ENCODE measurements around the gene WDR35. TPM values are rescaled to one million over a fixed set of nuclear protein-coding genes. Genes with fewer than 3 reads are reported as not detected.

WDR35 gene
- total RNA-seq, 1 donor = 13.0 TPM

DNA sequence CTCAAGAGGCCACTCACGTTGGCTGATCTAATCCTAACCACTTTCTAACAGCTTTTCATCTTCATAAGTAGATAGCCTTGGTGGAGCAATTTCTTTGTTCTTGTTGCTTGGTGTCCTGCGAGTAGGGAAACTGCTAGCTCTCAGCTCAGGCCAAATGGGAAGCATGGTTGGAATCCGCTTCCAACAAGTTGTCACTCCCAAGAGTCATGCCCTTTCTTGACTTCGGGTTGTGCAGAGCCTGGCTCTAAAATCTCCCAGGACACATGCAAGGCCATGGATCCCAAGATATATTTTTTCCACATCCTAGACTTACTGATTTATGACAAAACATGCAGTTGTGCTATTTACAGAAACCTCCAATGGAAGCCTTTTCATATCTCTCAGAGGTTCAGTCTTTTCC, 29.8 kb upstream of the WDR35 start:
- TF ChIP-seq, protein P1, sequence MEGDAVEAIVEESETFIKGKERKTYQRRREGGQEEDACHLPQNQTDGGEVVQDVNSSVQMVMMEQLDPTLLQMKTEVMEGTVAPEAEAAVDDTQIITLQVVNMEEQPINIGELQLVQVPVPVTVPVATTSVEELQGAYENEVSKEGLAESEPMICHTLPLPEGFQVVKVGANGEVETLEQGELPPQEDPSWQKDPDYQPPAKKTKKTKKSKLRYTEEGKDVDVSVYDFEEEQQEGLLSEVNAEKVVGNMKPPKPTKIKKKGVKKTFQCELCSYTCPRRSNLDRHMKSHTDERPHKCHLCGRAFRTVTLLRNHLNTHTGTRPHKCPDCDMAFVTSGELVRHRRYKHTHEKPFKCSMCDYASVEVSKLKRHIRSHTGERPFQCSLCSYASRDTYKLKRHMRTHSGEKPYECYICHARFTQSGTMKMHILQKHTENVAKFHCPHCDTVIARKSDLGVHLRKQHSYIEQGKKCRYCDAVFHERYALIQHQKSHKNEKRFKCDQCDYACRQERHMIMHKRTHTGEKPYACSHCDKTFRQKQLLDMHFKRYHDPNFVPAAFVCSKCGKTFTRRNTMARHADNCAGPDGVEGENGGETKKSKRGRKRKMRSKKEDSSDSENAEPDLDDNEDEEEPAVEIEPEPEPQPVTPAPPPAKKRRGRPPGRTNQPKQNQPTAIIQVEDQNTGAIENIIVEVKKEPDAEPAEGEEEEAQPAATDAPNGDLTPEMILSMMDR (IDR thresholded peaks at IDR 0.05; ENCODE audit: insufficient read depth, low read depth, low read length) = no peak

DNA sequence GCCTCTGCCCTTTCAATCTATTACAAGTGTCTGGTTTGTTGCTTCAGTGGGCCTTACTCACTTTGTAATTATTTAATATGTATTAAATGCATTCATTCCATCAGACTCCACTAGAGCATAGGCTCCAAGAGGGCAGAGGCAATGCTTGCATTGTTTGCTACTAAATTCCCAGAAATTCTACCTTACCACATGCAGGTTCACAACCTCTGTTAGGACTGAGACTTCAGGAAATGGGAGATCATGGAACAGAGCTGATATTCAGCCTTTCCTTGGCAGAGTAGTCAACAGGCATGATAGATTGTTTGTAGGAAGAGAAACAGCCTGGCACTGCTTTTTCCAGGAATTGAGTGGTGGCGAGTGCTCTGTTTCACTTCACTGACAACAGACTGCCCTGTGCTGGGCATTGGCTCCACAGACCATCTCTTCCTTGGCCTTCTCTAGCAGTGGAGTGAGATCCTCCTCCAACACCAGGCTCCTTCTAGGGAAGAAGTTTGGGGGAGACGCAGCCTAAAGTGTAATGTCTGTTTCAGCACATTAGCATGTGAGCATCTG, 28.8 kb upstream of the WDR35 start:
- H3K4me3 ChIP-seq (ENCODE audit: low read depth, low read length) = no peak overlapping the region
- TF ChIP-seq, protein P1 (IDR thresholded peaks at IDR 0.05; ENCODE audit: insufficient read depth, low read depth, low read length) = no peak
- no peak for DNase-seq (ENCODE audit: low read depth)

More for the DNA sequence above, 29.8 kb upstream of the WDR35 start:
- DNase-seq (ENCODE audit: low read depth) = no peak
- no peak overlapping the region for H3K4me3 ChIP-seq (ENCODE audit: low read depth, low read length)

DNA sequence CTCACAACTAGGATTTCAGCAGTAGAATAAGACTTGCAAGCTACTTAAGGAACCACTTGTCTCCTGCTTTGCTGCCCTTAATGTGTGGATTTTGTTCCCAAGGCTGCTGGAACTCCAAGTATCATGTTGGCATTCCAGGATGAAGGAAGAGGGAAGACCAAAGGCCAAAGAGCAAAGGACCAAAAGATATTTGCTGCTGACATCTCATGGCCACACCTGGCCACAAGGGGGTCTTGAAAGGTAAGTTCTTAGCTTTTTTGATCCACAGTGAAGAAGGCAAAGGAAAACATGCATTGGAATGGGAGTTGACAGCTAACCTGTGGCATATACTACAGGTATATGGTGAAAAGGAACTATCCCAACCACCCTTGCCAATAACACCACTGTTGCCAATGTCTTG, 26.4 kb upstream of the WDR35 start:
- TF ChIP-seq, protein P1 (IDR thresholded peaks at IDR 0.05; ENCODE audit: insufficient read depth, low read depth, low read length) = no peak
- DNase-seq (ENCODE audit: low read depth) = no peak
- H3K4me3 ChIP-seq (ENCODE audit: low read depth, low read length) = no peak overlapping the region

DNA sequence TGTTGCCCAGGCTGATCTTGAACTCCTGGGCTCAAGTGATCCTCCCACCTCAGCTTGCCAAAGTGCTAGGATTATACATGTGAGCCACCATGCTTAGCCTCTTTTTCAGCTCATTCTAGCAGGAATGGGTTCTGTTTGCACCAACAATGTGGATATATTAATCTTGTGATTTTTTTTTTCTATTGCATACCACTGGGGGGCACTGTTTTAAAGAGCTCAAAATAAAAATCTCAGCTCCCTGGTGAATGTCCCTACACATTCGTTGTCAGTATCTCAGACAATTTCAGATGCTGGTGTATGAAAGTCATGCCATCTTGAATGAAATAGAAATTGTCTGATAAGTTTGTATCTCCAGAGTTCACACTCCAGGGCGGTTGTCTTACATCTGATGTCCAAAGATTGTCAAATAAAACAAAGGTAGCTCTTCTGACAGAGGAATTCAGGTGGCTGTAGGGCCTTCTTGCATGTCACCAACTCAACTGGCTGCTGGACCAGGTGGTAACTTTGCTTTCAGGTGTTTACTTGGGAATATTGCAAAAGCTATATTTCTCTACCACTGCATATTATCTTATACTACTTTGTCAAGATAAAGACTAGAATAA, 25.7 kb upstream of the WDR35 start:
- no peak overlapping the region for H3K4me3 ChIP-seq (ENCODE audit: low read depth, low read length)
- TF ChIP-seq, protein P1 (IDR thresholded peaks at IDR 0.05; ENCODE audit: insufficient read depth, low read depth, low read length) = peak; percentile 59
- peak; percentile 70 for DNase-seq (ENCODE audit: low read depth)

DNA sequence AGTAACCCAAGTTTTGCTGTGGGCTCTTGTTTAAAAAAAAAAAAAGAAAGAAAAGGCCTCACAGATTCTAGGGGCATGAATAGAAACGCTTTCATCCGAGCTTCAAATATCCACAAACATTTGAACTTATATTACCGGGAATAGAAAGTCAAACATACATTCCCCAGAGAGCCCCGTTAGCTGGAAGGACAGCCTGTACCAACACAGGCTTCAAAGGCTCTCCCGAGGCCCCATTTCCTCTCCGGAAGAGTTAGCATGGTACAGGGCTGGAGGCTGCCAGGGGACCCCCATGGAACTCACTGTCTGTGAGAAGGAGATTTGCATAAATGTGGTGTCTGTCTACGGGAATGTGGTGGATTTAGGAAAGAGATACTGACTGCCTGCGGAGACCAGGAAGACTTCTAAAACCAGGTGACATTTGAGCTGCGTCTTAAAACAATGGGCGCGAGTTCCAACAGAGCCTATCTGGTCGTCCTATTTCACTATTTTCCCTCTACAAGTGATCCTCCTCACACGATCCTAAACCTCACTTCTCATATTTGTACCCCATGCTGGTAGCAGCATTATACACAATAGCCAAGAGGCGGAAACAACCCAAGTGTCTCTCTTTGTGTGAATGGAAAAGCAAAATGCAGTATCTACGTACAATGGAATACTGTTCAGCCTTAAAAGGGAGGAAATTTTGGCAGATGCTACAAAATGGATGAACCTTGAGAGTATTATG, 23.4 kb upstream of the WDR35 start:
- DNase-seq (ENCODE audit: low read depth) = no peak
- TF ChIP-seq, protein P1 (IDR thresholded peaks at IDR 0.05; ENCODE audit: insufficient read depth, low read depth, low read length) = no peak
- H3K4me3 ChIP-seq (ENCODE audit: low read depth, low read length) = peak overlapping the region; percentile 55

DNA sequence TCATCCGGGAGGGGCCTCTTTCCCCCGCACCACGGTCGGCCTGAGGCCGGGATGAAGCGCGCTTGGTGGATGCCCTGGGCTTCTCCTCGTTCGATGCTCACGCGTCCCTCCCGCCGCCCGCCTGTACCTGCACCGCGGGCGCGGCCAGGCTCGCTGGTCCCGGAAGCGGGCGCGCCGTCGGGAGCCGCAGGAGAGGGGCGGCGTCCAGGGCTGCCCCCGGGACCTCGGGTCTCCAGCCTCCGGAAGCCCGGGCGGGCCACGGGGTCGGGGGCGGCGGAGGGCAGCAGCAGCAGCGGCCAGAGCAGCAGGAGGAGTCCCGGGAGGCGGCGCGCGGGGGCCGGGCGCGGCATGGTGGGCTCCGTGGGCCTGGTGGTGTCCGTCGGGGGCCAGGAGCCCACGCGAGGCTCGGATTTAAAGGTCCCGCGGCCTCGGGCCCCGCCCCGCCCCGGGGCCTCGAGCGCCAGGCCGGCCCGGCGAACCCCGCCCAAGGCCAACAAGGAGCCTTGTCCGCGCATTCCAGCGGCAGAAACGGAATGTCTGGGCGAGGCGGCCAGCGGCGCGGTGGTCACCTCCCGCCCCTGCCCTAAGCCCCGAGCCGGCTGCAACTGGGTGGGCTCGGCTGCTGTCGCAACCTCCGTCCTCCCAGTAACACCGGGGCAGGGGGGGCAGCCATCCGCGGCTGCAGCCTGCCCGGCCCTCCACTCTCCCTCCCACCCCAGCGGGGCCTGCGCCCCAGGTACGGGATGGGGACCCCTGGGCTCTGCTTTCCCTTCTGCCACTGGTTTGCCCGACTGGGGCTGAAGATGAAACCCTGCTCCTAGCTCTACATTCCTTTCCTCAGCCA, 22.6 kb upstream of the WDR35 start, which contains the start of gene MATN3:
MATN3 (minus strand) TSS at position 387 of the 844 bp plus-strand sequence; CDS start at position 350, 37 bp downstream.
- peak; percentile 21 for DNase-seq (ENCODE audit: low read depth)
- TF ChIP-seq, protein P1 (IDR thresholded peaks at IDR 0.05; ENCODE audit: insufficient read depth, low read depth, low read length) = no peak
- H3K4me3 ChIP-seq (ENCODE audit: low read depth, low read length) = peak within 1 kb of the TSS; percentile 55

All from fibroblast of villous mesenchyme (primary cell).